GM23338 (cell line): Measurements from ENCODE around the gene RPAP2. TPM values are rescaled to one million over a fixed set of nuclear protein-coding genes. Genes with fewer than 3 reads are reported as not detected.

Source experiments
- ATAC-seq: fragments of 200-7000 bp; cut with Tn5 transposase; 3 replicates; pipeline ENCODE4 v1.9.1; 2020
- DNase-seq: peaks from one replicate; pipeline ENCODE4 v3.0.0-alpha.2; 2015; ENCODE audit warnings: low spot score
- H2AFZ ChIP-seq: fragments of 200-600 bp; sonication (generic); 2 replicates; pipeline ENCODE4 v1.8.0; 2016; ENCODE audit warnings: antibody characterized with exemption, mild to moderate bottlenecking, moderate library complexity
- H3F3A ChIP-seq: fragments of 200-600 bp; sonication (generic); replicated peaks from 2 replicates; pipeline ENCODE4 v1.8.0; 2017; ENCODE audit warnings: antibody characterized with exemption, mixed run types, low read depth
- H3K27ac ChIP-seq: fragments of 200-600 bp; sonication (generic); 2 replicates; pipeline ENCODE4 v1.6.1; 2016; ENCODE audit warnings: low read depth
- H3K27me3 ChIP-seq: fragments of 200-600 bp; sonication (generic); 2 replicates; pipeline ENCODE4 v1.8.0; 2016; ENCODE audit warnings: mild to moderate bottlenecking, mixed run types, moderate library complexity; ENCODE audit not compliant: insufficient read depth
- H3K36me3 ChIP-seq: fragments of 200-600 bp; sonication (generic); 2 replicates; pipeline ENCODE4 v1.8.0; 2016; ENCODE audit warnings: mild to moderate bottlenecking; ENCODE audit not compliant: insufficient read depth
- H3K4me1 ChIP-seq: fragments of 200-600 bp; sonication (generic); 2 replicates; pipeline ENCODE4 v1.8.0; 2016; ENCODE audit warnings: mild to moderate bottlenecking, moderate library complexity; ENCODE audit not compliant: insufficient read depth
- H3K4me2 ChIP-seq: fragments of 200-600 bp; sonication (generic); 2 replicates; pipeline ENCODE4 v1.7.1; 2017; ENCODE audit warnings: mixed run types
- H3K4me3 ChIP-seq: fragments of 200-600 bp; sonication (generic); 2 replicates; pipeline ENCODE4 v1.6.1; 2016; ENCODE audit warnings: mixed run types
- H3K79me2 ChIP-seq: fragments of 200-600 bp; sonication (generic); replicated peaks from 2 replicates; pipeline ENCODE4 v1.8.0; 2017; ENCODE audit warnings: mild to moderate bottlenecking; ENCODE audit not compliant: insufficient read depth
- H3K9me2 ChIP-seq: fragments of 200-600 bp; sonication (generic); 2 replicates; pipeline ENCODE4 v1.8.0; 2017; ENCODE audit not compliant: insufficient read depth
- H4K20me1 ChIP-seq: fragments of 200-600 bp; sonication (generic); replicated peaks from 2 replicates; pipeline ENCODE4 v1.8.0; 2017; ENCODE audit warnings: mild to moderate bottlenecking; ENCODE audit not compliant: insufficient read depth
- H3K27ac Mint-ChIP-seq: 2 replicates; pipeline ENCODE4 v1.8.0; 2020; ENCODE audit warnings: inconsistent platforms, mild to moderate bottlenecking, moderate library complexity, mixed read lengths
- H3K27me3 Mint-ChIP-seq: 3 replicates; pipeline ENCODE4 v1.8.0; 2022; ENCODE audit warnings: low read depth, mild to moderate bottlenecking, moderate library complexity, mixed read lengths, inconsistent platforms; ENCODE audit not compliant: insufficient read depth, poor library complexity
- H3K36me3 Mint-ChIP-seq: 3 replicates; pipeline ENCODE4 v1.8.0; 2021; ENCODE audit warnings: low read depth, mild to moderate bottlenecking, inconsistent platforms, moderate library complexity, mixed read lengths
- H3K4me1 Mint-ChIP-seq: 3 replicates; pipeline ENCODE4 v1.8.0; 2020; ENCODE audit warnings: mild to moderate bottlenecking, inconsistent platforms, mixed read lengths
- H3K4me3 Mint-ChIP-seq: 3 replicates; pipeline ENCODE4 v1.8.0; 2021; ENCODE audit warnings: moderate library complexity, mild to moderate bottlenecking, inconsistent platforms, mixed read lengths
- H3K9me3 Mint-ChIP-seq: 3 replicates; pipeline ENCODE4 v1.8.0; 2020; ENCODE audit warnings: moderate library complexity, mild to moderate bottlenecking, inconsistent platforms, mixed read lengths
- CREB1 ChIP-seq: fragments of 250-450 bp; sonication (Bioruptor Pico); IDR thresholded peaks from 2 replicates; pipeline ENCODE4 v1.5.0; 2020; ENCODE audit warnings: low read depth, mild to moderate bottlenecking, moderate library complexity
- EZH2 ChIP-seq: fragments of 200-600 bp; sonication (generic); IDR thresholded peaks from one replicate; pipeline ENCODE4 v1.8.0; 2017; ENCODE audit warnings: antibody characterized with exemption, mild to moderate bottlenecking, low read depth; ENCODE audit not compliant: unreplicated experiment
- EZH2phosphoT487 ChIP-seq: fragments of 200-600 bp; sonication (generic); IDR thresholded peaks from one replicate; pipeline ENCODE4 v1.8.1; 2018; ENCODE audit warnings: antibody characterized with exemption; ENCODE audit not compliant: unreplicated experiment
- JUNB ChIP-seq: IDR thresholded peaks from one replicate; pipeline ENCODE4 v1.6.1; 2016; ENCODE audit warnings: antibody characterized with exemption; ENCODE audit not compliant: unreplicated experiment
- NANOG ChIP-seq: IDR thresholded peaks from 2 replicates; pipeline ENCODE4 v1.6.1; 2016; ENCODE audit warnings: antibody characterized with exemption, borderline replicate concordance
- ZNF114 ChIP-seq: fragments of 250-450 bp; sonication (Bioruptor Pico); IDR thresholded peaks from 2 replicates; pipeline ENCODE4 v1.5.0; 2020; ENCODE audit warnings: mild to moderate bottlenecking, moderate library complexity
- ZNF331 ChIP-seq: fragments of 250-450 bp; sonication (Bioruptor Pico); IDR thresholded peaks from 2 replicates; pipeline ENCODE4 v1.5.0; 2020; ENCODE audit warnings: low read depth, mild to moderate bottlenecking, moderate library complexity
- polyA plus RNA-seq: library from polyadenylated mRNA; unstranded; fragments of >200 nt; fragmentation: Nextera tagmentation; extraction: Ambion mirVana; gene quantifications from 2 replicates; pipeline ENCODE4 v1.2.1, GENCODE V29; 2016
- total RNA-seq: library from RNA; depleted of rRNA; stranded (reverse); fragments of >200 nt; shearing (Covaris generic); gene quantifications from 2 replicates; pipeline ENCODE4 v1.2.3, GENCODE V29; 2014
- TF ChIP-seq, protein P1 (sequence below): fragments of 250-450 bp; sonication (Bioruptor Pico); IDR thresholded peaks from 2 replicates; pipeline ENCODE4 v1.5.0; 2020; ENCODE audit warnings: mild to moderate bottlenecking, moderate library complexity
- TF ChIP-seq, protein P2 (sequence below): IDR thresholded peaks from one replicate; pipeline ENCODE4 v1.6.1; 2018; ENCODE audit warnings: antibody characterized with exemption; ENCODE audit not compliant: unreplicated experiment

The RPAP2 gene
- total and polyA plus RNA-seq, 2 experiments from 2014 or later = 26.6 to 30.4 TPM

DNA sequence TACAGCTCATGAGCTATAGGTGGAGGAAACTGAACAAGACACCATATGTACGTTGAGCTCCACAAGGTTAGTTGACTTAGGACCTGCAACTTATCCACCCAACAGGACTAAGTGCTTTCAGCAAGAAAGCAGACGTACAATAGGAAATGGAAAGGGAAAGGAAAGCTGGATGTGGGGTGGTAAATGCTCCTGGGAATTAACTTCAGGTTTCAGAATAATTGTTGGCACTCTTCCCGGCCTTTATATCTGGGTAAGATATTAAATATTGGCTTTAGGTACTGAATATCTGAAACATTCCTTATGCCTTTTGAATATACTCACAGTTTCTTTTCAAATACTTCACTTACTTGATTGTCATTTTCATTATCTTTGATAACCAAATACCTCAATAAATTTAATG is 36.3 kb upstream of the RPAP2 start (continued):
- TF ChIP-seq, protein P1, sequence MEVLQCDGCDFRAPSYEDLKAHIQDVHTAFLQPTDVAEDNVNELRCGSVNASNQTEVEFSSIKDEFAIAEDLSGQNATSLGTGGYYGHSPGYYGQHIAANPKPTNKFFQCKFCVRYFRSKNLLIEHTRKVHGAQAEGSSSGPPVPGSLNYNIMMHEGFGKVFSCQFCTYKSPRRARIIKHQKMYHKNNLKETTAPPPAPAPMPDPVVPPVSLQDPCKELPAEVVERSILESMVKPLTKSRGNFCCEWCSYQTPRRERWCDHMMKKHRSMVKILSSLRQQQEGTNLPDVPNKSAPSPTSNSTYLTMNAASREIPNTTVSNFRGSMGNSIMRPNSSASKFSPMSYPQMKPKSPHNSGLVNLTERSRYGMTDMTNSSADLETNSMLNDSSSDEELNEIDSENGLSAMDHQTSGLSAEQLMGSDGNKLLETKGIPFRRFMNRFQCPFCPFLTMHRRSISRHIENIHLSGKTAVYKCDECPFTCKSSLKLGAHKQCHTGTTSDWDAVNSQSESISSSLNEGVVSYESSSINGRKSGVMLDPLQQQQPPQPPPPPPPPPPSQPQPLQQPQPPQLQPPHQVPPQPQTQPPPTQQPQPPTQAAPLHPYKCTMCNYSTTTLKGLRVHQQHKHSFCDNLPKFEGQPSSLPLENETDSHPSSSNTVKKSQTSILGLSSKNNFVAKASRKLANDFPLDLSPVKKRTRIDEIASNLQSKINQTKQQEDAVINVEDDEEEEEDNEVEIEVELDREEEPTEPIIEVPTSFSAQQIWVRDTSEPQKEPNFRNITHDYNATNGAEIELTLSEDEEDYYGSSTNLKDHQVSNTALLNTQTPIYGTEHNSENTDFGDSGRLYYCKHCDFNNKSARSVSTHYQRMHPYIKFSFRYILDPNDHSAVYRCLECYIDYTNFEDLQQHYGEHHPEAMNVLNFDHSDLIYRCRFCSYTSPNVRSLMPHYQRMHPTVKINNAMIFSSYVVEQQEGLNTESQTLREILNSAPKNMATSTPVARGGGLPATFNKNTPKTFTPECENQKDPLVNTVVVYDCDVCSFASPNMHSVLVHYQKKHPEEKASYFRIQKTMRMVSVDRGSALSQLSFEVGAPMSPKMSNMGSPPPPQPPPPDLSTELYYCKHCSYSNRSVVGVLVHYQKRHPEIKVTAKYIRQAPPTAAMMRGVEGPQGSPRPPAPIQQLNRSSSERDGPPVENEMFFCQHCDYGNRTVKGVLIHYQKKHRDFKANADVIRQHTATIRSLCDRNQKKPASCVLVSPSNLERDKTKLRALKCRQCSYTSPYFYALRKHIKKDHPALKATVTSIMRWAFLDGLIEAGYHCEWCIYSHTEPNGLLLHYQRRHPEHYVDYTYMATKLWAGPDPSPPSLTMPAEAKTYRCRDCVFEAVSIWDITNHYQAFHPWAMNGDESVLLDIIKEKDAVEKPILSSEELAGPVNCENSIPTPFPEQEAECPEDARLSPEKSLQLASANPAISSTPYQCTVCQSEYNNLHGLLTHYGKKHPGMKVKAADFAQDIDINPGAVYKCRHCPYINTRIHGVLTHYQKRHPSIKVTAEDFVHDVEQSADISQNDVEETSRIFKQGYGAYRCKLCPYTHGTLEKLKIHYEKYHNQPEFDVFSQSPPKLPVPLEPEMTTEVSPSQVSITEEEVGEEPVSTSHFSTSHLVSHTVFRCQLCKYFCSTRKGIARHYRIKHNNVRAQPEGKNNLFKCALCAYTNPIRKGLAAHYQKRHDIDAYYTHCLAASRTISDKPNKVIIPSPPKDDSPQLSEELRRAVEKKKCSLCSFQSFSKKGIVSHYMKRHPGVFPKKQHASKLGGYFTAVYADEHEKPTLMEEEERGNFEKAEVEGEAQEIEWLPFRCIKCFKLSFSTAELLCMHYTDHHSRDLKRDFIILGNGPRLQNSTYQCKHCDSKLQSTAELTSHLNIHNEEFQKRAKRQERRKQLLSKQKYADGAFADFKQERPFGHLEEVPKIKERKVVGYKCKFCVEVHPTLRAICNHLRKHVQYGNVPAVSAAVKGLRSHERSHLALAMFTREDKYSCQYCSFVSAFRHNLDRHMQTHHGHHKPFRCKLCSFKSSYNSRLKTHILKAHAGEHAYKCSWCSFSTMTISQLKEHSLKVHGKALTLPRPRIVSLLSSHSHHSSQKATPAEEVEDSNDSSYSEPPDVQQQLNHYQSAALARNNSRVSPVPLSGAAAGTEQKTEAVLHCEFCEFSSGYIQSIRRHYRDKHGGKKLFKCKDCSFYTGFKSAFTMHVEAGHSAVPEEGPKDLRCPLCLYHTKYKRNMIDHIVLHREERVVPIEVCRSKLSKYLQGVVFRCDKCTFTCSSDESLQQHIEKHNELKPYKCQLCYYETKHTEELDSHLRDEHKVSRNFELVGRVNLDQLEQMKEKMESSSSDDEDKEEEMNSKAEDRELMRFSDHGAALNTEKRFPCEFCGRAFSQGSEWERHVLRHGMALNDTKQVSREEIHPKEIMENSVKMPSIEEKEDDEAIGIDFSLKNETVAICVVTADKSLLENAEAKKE (CRISPR knock-in tag) = no peak
- no peak for TF ChIP-seq ZNF331 (CRISPR knock-in tag)
- no peak for TF ChIP-seq EZH2phosphoT487
- no peak for TF ChIP-seq ZNF114 (CRISPR knock-in tag)
- no peak for TF ChIP-seq EZH2
- no peak for TF ChIP-seq JUNB

DNA sequence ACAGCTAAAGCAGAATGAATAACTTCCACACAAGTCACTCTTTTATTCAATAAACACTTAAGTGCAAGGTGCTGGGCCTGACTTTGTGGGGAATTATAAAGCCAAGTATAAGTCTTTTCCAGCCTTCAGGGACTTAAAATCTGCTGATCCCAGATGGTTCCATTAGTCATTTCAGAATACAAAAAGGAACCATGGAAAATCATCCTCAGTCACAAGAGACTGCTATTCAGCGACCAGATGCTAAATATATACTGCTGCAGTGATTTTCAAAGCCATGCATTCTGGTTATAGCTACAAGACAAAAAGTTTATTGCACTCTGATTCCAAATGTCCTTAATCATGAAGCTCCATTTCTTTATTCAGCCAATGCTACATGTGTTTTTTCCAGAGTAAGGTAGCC is 25.8 kb upstream of the RPAP2 start:
- no peak overlapping the region for H3K27ac Mint-ChIP-seq
- Histone ChIP-seq H3F3A (no peaks in the 10 kb centered on the region), H3K4me1 (no peaks in the 10 kb centered on the region), H3K9me2 (no peaks in the 10 kb centered on the region), H4K20me1 (no peaks in the 10 kb centered on the region; the same call in 1 of the 2 replicates), H3K79me2 (no peaks in the 10 kb centered on the region), H3K36me3 (peaks cover 9% of the 10 kb centered on the region; the same call in 1 of the 2 replicates), H3K4me2 (no peak overlapping the region), H3K4me3 (no peak overlapping the region), H2AFZ (no peak overlapping the region), H3K27ac (no peak overlapping the region), H3K27me3 (no peaks in the 10 kb centered on the region)
- TF ChIP-seq ZNF114 (CRISPR knock-in tag) (no peak), NANOG (no peak), CREB1 (CRISPR knock-in tag) (no peak)
- TF ChIP-seq, protein P2, sequence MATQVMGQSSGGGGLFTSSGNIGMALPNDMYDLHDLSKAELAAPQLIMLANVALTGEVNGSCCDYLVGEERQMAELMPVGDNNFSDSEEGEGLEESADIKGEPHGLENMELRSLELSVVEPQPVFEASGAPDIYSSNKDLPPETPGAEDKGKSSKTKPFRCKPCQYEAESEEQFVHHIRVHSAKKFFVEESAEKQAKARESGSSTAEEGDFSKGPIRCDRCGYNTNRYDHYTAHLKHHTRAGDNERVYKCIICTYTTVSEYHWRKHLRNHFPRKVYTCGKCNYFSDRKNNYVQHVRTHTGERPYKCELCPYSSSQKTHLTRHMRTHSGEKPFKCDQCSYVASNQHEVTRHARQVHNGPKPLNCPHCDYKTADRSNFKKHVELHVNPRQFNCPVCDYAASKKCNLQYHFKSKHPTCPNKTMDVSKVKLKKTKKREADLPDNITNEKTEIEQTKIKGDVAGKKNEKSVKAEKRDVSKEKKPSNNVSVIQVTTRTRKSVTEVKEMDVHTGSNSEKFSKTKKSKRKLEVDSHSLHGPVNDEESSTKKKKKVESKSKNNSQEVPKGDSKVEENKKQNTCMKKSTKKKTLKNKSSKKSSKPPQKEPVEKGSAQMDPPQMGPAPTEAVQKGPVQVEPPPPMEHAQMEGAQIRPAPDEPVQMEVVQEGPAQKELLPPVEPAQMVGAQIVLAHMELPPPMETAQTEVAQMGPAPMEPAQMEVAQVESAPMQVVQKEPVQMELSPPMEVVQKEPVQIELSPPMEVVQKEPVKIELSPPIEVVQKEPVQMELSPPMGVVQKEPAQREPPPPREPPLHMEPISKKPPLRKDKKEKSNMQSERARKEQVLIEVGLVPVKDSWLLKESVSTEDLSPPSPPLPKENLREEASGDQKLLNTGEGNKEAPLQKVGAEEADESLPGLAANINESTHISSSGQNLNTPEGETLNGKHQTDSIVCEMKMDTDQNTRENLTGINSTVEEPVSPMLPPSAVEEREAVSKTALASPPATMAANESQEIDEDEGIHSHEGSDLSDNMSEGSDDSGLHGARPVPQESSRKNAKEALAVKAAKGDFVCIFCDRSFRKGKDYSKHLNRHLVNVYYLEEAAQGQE = no peak
- H3K4me3 Mint-ChIP-seq = no peak overlapping the region
- peaks cover 2% of the 10 kb centered on the region for H3K27me3 Mint-ChIP-seq
- H3K36me3 Mint-ChIP-seq = peaks cover 47% of the 10 kb centered on the region
- H3K9me3 Mint-ChIP-seq = no peaks in the 10 kb centered on the region
- H3K4me1 Mint-ChIP-seq = no peaks in the 10 kb centered on the region
- DNase-seq (no peak), ATAC-seq (no peak)
